Astrocyte (in vitro differentiated cells and primary cell): Measurements from ENCODE around the gene PDZD7. TPM values are rescaled to one million over a fixed set of nuclear protein-coding genes. Genes with fewer than 3 reads are reported as not detected.

Experiments
- DNase-seq: peaks from one replicate; pipeline ENCODE4 v3.0.0-alpha.2; 2010; ENCODE audit warnings: low read depth
- FAIRE-seq: peaks from 2 replicates; lab custom pipeline; 2011; peaks lifted over from hg19 to GRCh38; lab: Jason Lieb, UNC
- H2AFZ ChIP-seq: 2 replicates; pipeline ENCODE4 v1.6.0; 2012; ENCODE audit warnings: low read depth, low read length, inconsistent platforms
- H3K27ac ChIP-seq: 2 replicates; pipeline ENCODE4 v1.5.1; 2011; ENCODE audit warnings: low read depth, low read length, inconsistent platforms
- H3K27me3 ChIP-seq: 2 replicates; pipeline ENCODE4 v1.6.0; 2011; ENCODE audit warnings: low read length, inconsistent platforms; ENCODE audit not compliant: insufficient read depth
- H3K36me3 ChIP-seq: 2 replicates; pipeline ENCODE4 v1.5.1; 2011; ENCODE audit warnings: low read length, inconsistent platforms; ENCODE audit not compliant: insufficient read depth
- H3K4me1 ChIP-seq: 2 replicates; pipeline ENCODE4 v1.5.1; 2011; ENCODE audit warnings: low read length, inconsistent platforms; ENCODE audit not compliant: insufficient read depth
- H3K4me2 ChIP-seq: 2 replicates; pipeline ENCODE4 v1.6.0; 2012; ENCODE audit warnings: low read length, inconsistent platforms
- H3K4me3 ChIP-seq: 2 replicates; pipeline ENCODE4 v1.5.1; 2011; ENCODE audit warnings: low read depth, mild to moderate bottlenecking, low read length, inconsistent platforms; ENCODE audit not compliant: insufficient read depth
- H3K79me2 ChIP-seq: 2 replicates; pipeline ENCODE4 v1.6.0; 2012; ENCODE audit warnings: mild to moderate bottlenecking, low read length, inconsistent platforms; ENCODE audit not compliant: insufficient read depth
- H3K9ac ChIP-seq: 2 replicates; pipeline ENCODE4 v1.6.0; 2012; ENCODE audit warnings: mild to moderate bottlenecking, low read length, inconsistent platforms
- H3K9me3 ChIP-seq: 2 replicates; pipeline ENCODE4 v1.5.1; 2012; ENCODE audit warnings: low read depth, mild to moderate bottlenecking, low read length, inconsistent platforms; ENCODE audit not compliant: insufficient read depth
- H4K20me1 ChIP-seq: 2 replicates; pipeline ENCODE4 v1.6.0; 2012; ENCODE audit warnings: low read length, inconsistent platforms; ENCODE audit not compliant: insufficient read depth
- H3K27ac Mint-ChIP-seq: one replicate; pipeline ENCODE4 v1.8.0; 2021; ENCODE audit warnings: mild to moderate bottlenecking, mixed read lengths; ENCODE audit not compliant: unreplicated experiment
- H3K27me3 Mint-ChIP-seq: one replicate; pipeline ENCODE4 v1.8.0; 2021; ENCODE audit warnings: low read depth, mixed read lengths; ENCODE audit not compliant: unreplicated experiment
- H3K36me3 Mint-ChIP-seq: one replicate; pipeline ENCODE4 v1.8.0; 2021; ENCODE audit warnings: low read depth, mixed read lengths; ENCODE audit not compliant: unreplicated experiment
- H3K4me1 Mint-ChIP-seq: one replicate; pipeline ENCODE4 v1.8.0; 2021; ENCODE audit warnings: low read depth, mixed read lengths; ENCODE audit not compliant: unreplicated experiment
- H3K4me3 Mint-ChIP-seq: one replicate; pipeline ENCODE4 v1.8.0; 2021; ENCODE audit warnings: mild to moderate bottlenecking, moderate library complexity, mixed read lengths; ENCODE audit not compliant: unreplicated experiment
- H3K9me3 Mint-ChIP-seq: one replicate; pipeline ENCODE4 v1.8.0; 2021; ENCODE audit warnings: mild to moderate bottlenecking, mixed read lengths; ENCODE audit not compliant: unreplicated experiment
- CTCF ChIP-seq: IDR thresholded peaks from 2 replicates; pipeline ENCODE4 v1.5.1; 2011; ENCODE audit warnings: low read depth, mild to moderate bottlenecking, inconsistent platforms, low read length, moderate library complexity; ENCODE audit not compliant: insufficient read depth
- EZH2 ChIP-seq: IDR thresholded peaks from 2 replicates; pipeline ENCODE4 v1.6.1; 2012; ENCODE audit warnings: mild to moderate bottlenecking, low read length, inconsistent platforms; ENCODE audit not compliant: insufficient read depth
- total RNA-seq: library from RNA; stranded (reverse); gene quantifications from 2 replicates; pipeline ENCODE4 v1.2.1, GENCODE V29; 2021

Gene PDZD7
- total RNA-seq, 1 donor from 2014 or later: 4.5 TPM

- no peaks in the 10 kb centered on the region for H3K79me2 ChIP-seq
- no peak for TF ChIP-seq EZH2
- TF ChIP-seq CTCF: no peak
- H3K4me1 ChIP-seq: peaks cover 35% of the 10 kb centered on the region
- H4K20me1 ChIP-seq: peaks cover 27% of the 10 kb centered on the region
- H3K9me3 ChIP-seq: no peaks in the 10 kb centered on the region
- H3K4me3 ChIP-seq: no peak overlapping the region
- DNase-seq (no peak), FAIRE-seq (no peak)
- H3K36me3 Mint-ChIP-seq: peaks cover 3% of the 10 kb centered on the region
- H3K9ac ChIP-seq: no peak overlapping the region
- no peaks in the 10 kb centered on the region for H3K27me3 Mint-ChIP-seq
- H3K36me3 ChIP-seq: peaks cover 5% of the 10 kb centered on the region
- no peak overlapping the region for H3K4me3 Mint-ChIP-seq
- no peaks in the 10 kb centered on the region for H3K9me3 Mint-ChIP-seq
- peaks cover 23% of the 10 kb centered on the region for H3K4me1 Mint-ChIP-seq
- H3K27ac ChIP-seq: no peak overlapping the region
- H3K27me3 ChIP-seq: no peaks in the 10 kb centered on the region
- H3K4me2 ChIP-seq: no peak overlapping the region
- H2AFZ ChIP-seq: no peak overlapping the region
- H3K27ac Mint-ChIP-seq: no peak overlapping the region
These were observed 20.6 kb downstream of the PDZD7 start for GRCh38 chr10:101010329-101010728.

GRCh38 chr10:101008823-101009423, 22.0 kb downstream of the PDZD7 start:
- Histone ChIP-seq H2AFZ (no peak overlapping the region), H3K4me2 (no peak overlapping the region), H3K4me3 (no peak overlapping the region), H3K36me3 (peaks cover 7% of the 10 kb centered on the region), H4K20me1 (peaks cover 39% of the 10 kb centered on the region), H3K9ac (no peak overlapping the region), H3K27ac (no peak overlapping the region), H3K27me3 (no peaks in the 10 kb centered on the region), H3K9me3 (no peaks in the 10 kb centered on the region), H3K4me1 (peaks cover 24% of the 10 kb centered on the region), H3K79me2 (peaks cover 7% of the 10 kb centered on the region)
- no peak for FAIRE-seq
- H3K27me3 Mint-ChIP-seq: no peaks in the 10 kb centered on the region
- H3K9me3 Mint-ChIP-seq: no peaks in the 10 kb centered on the region
- peaks cover 12% of the 10 kb centered on the region for H3K4me1 Mint-ChIP-seq
- H3K36me3 Mint-ChIP-seq: peaks cover 3% of the 10 kb centered on the region
- no peak for DNase-seq
- no peak overlapping the region for H3K27ac Mint-ChIP-seq
- TF ChIP-seq CTCF (no peak), EZH2 (no peak)
- H3K4me3 Mint-ChIP-seq: no peak overlapping the region
